ENCODE data around the gene GIT1. TPM values are rescaled to one million over a fixed set of nuclear protein-coding genes. Genes with fewer than 3 reads are reported as not detected.

The GIT1 gene
- total and polyA plus RNA-seq, 2 of the 13 experiments (the other 11 are each of a cell fraction or from before 2014, with no cell fraction given) = 14.2 to 30.8 TPM

DNA sequence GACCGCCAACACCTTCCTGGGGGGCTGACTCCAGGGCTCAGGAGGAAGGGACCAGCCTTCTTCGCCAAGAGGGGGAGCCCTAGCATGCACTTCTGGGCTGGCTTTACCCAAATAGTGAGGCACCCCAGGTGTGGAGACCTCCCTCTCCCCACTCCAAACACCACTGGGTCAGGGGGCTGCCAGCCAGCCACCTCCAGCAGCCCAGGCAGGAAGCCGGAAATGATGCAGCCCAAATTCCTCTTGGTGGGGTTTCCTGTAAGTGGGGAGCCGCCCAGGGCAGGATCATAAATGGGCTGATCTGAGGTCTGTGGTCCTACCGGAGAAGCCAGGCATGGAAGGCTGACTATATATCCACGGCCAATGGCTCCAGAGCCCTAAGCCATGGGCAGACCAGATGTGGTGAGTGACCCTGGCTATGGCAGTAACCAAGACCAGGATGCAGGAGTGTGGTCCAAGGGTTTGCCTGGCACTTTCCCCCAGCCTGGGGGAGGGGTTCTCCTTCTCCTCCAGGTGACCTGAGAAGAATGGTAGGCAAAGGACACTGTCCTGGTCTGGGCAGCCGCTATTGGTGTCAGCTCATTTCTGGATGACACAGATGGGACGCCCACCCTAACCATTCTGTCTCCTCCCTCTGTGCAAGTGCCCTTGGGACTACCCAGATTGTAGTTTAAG is 4.2 kb downstream of the GIT1 start:
- in situ Hi-C loops (cut with HindIII; ENCODE audit: extremely low pct_ligation_motif_present, low pct_unique_long_range_greater_than_20kb) (no loop called here), intact Hi-C loops (cut with micrococcal nuclease; ENCODE audit: unreplicated experiment) (no loop called here)
- H3K4me1 ChIP-seq (ENCODE audit: insufficient read depth, low read length) = peaks cover 31% of the 10 kb centered on the region
- H3K4me2 ChIP-seq (ENCODE audit: low read depth, low read length) = no peak overlapping the region
- ChIA-PET POLR2A (no interaction called here), CTCF (ENCODE audit: low intra/inter-chr PET ratio, low total read pairs) (no interaction called here)
- H3K36me3 ChIP-seq (replicated peaks in 1 of 2; ENCODE audit: control insufficient read depth in 1 of 2, insufficient read depth in 2 of 2, low read length in 2 of 2) = peaks cover 1 to 3% of the 10 kb centered on the region in 2 experiments; a peak in 3 of 5 replicates
- 97% methylated on average over 5 of the region's 8 CpGs for WGBS (ENCODE audit: low lambda C conversion rate)
- no peak for TF ChIP-seq XBP1 (CRISPR knock-in tag; IDR thresholded peaks at IDR 0.05)
- no peak for TF ChIP-seq KDM6A (CRISPR knock-in tag; IDR thresholded peaks at IDR 0.05; ENCODE audit: low read depth)
- TF ChIP-seq, protein P1, sequence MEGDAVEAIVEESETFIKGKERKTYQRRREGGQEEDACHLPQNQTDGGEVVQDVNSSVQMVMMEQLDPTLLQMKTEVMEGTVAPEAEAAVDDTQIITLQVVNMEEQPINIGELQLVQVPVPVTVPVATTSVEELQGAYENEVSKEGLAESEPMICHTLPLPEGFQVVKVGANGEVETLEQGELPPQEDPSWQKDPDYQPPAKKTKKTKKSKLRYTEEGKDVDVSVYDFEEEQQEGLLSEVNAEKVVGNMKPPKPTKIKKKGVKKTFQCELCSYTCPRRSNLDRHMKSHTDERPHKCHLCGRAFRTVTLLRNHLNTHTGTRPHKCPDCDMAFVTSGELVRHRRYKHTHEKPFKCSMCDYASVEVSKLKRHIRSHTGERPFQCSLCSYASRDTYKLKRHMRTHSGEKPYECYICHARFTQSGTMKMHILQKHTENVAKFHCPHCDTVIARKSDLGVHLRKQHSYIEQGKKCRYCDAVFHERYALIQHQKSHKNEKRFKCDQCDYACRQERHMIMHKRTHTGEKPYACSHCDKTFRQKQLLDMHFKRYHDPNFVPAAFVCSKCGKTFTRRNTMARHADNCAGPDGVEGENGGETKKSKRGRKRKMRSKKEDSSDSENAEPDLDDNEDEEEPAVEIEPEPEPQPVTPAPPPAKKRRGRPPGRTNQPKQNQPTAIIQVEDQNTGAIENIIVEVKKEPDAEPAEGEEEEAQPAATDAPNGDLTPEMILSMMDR (CRISPR knock-in tag; IDR thresholded peaks at IDR 0.05) = peak; percentile 32
- peaks cover 23% of the 10 kb centered on the region for H3K79me2 ChIP-seq (ENCODE audit: insufficient read depth, low read length)
- H3K4me3 ChIP-seq (replicated peaks in 1 of 3; ENCODE audit: insufficient read depth in 1 of 3, low read depth in 2 of 3, low read length in 3 of 3) = no peak overlapping the region
- no TSS peak for BruUV-seq (replicated peaks)
- no peaks in the 10 kb centered on the region for H3K9me3 ChIP-seq (ENCODE audit: low read length)
- no peak for DNase-seq (ENCODE audit: low spot score)
- no peak for ATAC-seq
- FAIRE-seq = no peak
- H4K20me1 ChIP-seq (ENCODE audit: insufficient read depth, low read length) = peaks cover 14% of the 10 kb centered on the region; the same call in 1 of the 2 replicates
- no peaks in the 10 kb centered on the region for H3K27me3 ChIP-seq (ENCODE audit: control insufficient read depth in 1 of 2, insufficient read depth in 2 of 2, low read length in 2 of 2)
- H3K9ac ChIP-seq (ENCODE audit: insufficient read depth, low read depth, low read length) = no peak overlapping the region
- H3K27ac ChIP-seq (ENCODE audit: extremely low read length, insufficient read depth, low read length) = no peak overlapping the region
- H2AFZ ChIP-seq (ENCODE audit: low read length) = no peak overlapping the region

DNA sequence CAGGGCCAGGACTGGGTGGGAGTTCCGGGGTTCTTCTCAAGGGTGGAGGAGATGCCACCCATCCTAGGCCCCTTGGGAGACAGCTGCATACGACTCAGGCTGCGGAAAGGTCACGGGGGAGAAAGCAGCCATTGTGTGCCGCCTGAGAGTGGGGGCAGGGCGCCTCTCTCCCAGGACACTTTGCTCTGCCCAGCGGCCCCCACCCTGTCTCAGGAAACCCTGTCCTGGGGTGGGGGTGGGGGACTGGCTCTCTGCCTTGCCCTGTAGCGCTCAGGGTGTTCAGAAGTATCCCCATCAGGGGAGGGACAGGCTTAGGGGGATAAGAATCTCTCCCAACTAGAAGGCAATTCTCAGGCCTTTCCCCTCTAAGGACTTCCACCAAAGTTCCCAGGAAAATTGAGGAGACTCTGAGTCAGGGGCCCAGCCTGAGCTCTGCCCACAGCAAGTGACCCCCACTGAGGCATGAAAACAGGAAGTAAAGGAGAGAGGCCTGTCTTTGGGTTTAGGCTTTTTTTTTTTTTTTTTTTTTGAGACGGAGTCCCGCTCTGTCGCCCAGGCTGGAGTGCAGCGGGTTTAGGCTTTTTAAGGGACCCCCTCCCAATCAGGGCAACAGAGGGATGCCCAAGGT is 4.9 kb downstream of the GIT1 start:
- peaks cover 23% of the 10 kb centered on the region for H3K79me2 ChIP-seq (ENCODE audit: insufficient read depth, low read length)
- intact Hi-C loops (cut with micrococcal nuclease; ENCODE audit: unreplicated experiment) = no loop called here
- POLR2A ChIA-PET = no interaction called here
- no peak for DNase-seq (ENCODE audit: low spot score)
- peaks cover 14% of the 10 kb centered on the region; the same call in 1 of the 2 replicates for H4K20me1 ChIP-seq (ENCODE audit: insufficient read depth, low read length)
- no TSS peak for BruUV-seq (replicated peaks)
- no peaks in the 10 kb centered on the region for H3K27me3 ChIP-seq (ENCODE audit: control insufficient read depth in 1 of 2, insufficient read depth in 2 of 2, low read length in 2 of 2)
- CTCF ChIA-PET (ENCODE audit: low intra/inter-chr PET ratio, low total read pairs) = no interaction called here
- H3K4me1 ChIP-seq (ENCODE audit: insufficient read depth, low read length) = peaks cover 31% of the 10 kb centered on the region
- no peak for FAIRE-seq
- no peak overlapping the region for H3K27ac ChIP-seq (ENCODE audit: extremely low read length, insufficient read depth, low read length)
- 79% methylated on average over 8 of the region's 12 CpGs for WGBS (ENCODE audit: low lambda C conversion rate)
- no peaks in the 10 kb centered on the region for H3K9me3 ChIP-seq (ENCODE audit: low read length)
- H3K36me3 ChIP-seq (replicated peaks in 1 of 2; ENCODE audit: control insufficient read depth in 1 of 2, insufficient read depth in 2 of 2, low read length in 2 of 2) = peaks cover 1 to 3% of the 10 kb centered on the region in 2 experiments; a peak in 4 of 5 replicates
- no peak for ATAC-seq
- H3K4me2 ChIP-seq (ENCODE audit: low read depth, low read length) = no peak overlapping the region
- H3K9ac ChIP-seq (ENCODE audit: insufficient read depth, low read depth, low read length) = no peak overlapping the region
- no peak overlapping the region for H3K4me3 ChIP-seq (replicated peaks in 1 of 3; ENCODE audit: insufficient read depth in 1 of 3, low read depth in 2 of 3, low read length in 3 of 3)
- H2AFZ ChIP-seq (ENCODE audit: low read length) = no peak overlapping the region
- in situ Hi-C loops (cut with HindIII; ENCODE audit: extremely low pct_ligation_motif_present, low pct_unique_long_range_greater_than_20kb) = loop anchor here (5.0 kb wide), 1 partner anchor 33 kb away; no protein-coding TSS in a partner anchor
- TF ChIP-seq U2AF1 (optimal IDR thresholded peaks at IDR 0.05; ENCODE audit: low read depth, low read length) (no peak), SP140L (CRISPR knock-in tag; IDR thresholded peaks at IDR 0.05; ENCODE audit: borderline replicate concordance) (no peak), RXRA (CRISPR knock-in tag; IDR thresholded peaks at IDR 0.05) (no peak), ZNF224 (CRISPR knock-in tag; IDR thresholded peaks at IDR 0.05) (no peak), SPEN (CRISPR knock-in tag; IDR thresholded peaks at IDR 0.05; ENCODE audit: low read depth) (no peak), NFYC (CRISPR knock-in tag; IDR thresholded peaks at IDR 0.05) (no peak), BRCA1 (CRISPR knock-in tag; IDR thresholded peaks at IDR 0.05) (no peak), ZC3H13 (CRISPR knock-in tag; IDR thresholded peaks at IDR 0.05) (no peak), ZSCAN30 (CRISPR knock-in tag; IDR thresholded peaks at IDR 0.05) (no peak), SRSF1 (optimal IDR thresholded peaks at IDR 0.05; ENCODE audit: low read depth, low read length) (no peak)
- TF ChIP-seq, protein P2, sequence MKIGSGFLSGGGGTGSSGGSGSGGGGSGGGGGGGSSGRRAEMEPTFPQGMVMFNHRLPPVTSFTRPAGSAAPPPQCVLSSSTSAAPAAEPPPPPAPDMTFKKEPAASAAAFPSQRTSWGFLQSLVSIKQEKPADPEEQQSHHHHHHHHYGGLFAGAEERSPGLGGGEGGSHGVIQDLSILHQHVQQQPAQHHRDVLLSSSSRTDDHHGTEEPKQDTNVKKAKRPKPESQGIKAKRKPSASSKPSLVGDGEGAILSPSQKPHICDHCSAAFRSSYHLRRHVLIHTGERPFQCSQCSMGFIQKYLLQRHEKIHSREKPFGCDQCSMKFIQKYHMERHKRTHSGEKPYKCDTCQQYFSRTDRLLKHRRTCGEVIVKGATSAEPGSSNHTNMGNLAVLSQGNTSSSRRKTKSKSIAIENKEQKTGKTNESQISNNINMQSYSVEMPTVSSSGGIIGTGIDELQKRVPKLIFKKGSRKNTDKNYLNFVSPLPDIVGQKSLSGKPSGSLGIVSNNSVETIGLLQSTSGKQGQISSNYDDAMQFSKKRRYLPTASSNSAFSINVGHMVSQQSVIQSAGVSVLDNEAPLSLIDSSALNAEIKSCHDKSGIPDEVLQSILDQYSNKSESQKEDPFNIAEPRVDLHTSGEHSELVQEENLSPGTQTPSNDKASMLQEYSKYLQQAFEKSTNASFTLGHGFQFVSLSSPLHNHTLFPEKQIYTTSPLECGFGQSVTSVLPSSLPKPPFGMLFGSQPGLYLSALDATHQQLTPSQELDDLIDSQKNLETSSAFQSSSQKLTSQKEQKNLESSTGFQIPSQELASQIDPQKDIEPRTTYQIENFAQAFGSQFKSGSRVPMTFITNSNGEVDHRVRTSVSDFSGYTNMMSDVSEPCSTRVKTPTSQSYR (CRISPR knock-in tag; IDR thresholded peaks at IDR 0.05; ENCODE audit: borderline replicate concordance) = peak; percentile 78
